A549 (cell line): ENCODE results near the gene MED12L.

Experiments
- CEBPB ChIP-seq, 2 experiments: fragments of >200 bp in 1 of 2; sonication (Bioruptor Twin) in 1 of 2; formaldehyde crosslinking in 1 of 2; IDR thresholded peaks; 2 replicates each; pipeline ENCODE4 v1.6.1; 2012 to 2016
- EP300 ChIP-seq, 2 experiments: fragments of >200 bp; sonication (Bioruptor Twin); formaldehyde crosslinking; IDR thresholded peaks; 2 replicates in 1 of 2; 3 replicates in 1 of 2; pipeline ENCODE4 v1.6.1; 2016 to 2017
- TF ChIP-seq, protein P1 (sequence below): fragments of >200 bp; sonication (Bioruptor Twin); formaldehyde crosslinking; IDR thresholded peaks from 3 replicates; pipeline ENCODE4 v1.5.1; 2016

DNA sequence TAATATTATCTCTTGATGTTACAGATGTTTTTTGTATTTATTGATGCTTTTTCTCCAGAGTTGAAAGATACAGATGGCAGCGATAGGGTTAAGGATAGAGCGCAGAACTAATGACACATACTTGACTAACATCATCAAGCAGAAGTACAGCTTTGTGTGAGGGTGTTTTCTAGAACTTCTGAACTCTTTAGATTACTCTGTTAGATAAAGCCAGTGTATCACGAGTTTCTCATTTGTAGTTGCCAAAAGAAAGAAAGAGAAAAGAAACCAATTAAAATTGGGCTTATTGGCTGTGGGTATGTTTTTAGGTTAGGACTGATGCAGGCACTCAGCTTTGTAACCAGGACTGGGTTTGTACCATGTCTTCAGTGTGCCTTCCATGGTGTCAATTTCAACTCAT is 124.2 kb downstream of the MED12L start:
- TF ChIP-seq CEBPB (IDR thresholded peaks at IDR 0.05) (no peak), EP300 (IDR thresholded peaks at IDR 0.05) (no peak)
- TF ChIP-seq, protein P1, sequence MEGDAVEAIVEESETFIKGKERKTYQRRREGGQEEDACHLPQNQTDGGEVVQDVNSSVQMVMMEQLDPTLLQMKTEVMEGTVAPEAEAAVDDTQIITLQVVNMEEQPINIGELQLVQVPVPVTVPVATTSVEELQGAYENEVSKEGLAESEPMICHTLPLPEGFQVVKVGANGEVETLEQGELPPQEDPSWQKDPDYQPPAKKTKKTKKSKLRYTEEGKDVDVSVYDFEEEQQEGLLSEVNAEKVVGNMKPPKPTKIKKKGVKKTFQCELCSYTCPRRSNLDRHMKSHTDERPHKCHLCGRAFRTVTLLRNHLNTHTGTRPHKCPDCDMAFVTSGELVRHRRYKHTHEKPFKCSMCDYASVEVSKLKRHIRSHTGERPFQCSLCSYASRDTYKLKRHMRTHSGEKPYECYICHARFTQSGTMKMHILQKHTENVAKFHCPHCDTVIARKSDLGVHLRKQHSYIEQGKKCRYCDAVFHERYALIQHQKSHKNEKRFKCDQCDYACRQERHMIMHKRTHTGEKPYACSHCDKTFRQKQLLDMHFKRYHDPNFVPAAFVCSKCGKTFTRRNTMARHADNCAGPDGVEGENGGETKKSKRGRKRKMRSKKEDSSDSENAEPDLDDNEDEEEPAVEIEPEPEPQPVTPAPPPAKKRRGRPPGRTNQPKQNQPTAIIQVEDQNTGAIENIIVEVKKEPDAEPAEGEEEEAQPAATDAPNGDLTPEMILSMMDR, result no peak
